ENCODE results near the gene PLIN4.
"Not testable (repeated sequence)": the region's sequence is repeated elsewhere in the genome, so short reads cannot be mapped to it uniquely, and the experiment has no call there.

Gene PLIN4

GRCh38 chr19:4543842-4544647 is 25.8 kb upstream of the PLIN4 start:
- no peak for DNase-seq

GRCh38 chr19:4542896-4543841 is 24.9 kb upstream of the PLIN4 start:
- no peak for DNase-seq

DNA sequence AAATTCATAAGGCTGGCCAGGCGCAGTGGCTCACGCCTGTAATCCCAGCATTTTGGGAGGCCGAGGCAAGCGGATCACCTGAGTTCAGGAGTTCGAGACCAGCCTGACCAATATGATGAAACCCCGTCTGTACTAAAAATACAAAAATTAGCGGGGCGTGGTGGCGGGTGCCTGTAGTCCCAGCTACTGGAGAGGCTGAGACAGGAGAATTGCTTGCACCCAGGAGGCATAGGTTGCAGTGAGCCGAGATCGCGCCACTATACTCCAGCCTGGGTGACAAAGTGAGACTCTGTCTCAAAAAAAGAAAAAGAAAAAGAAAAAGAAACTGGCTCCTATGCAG is 23.5 kb upstream of the PLIN4 start:
- DNase-seq = not testable (repeated sequence)

DNA sequence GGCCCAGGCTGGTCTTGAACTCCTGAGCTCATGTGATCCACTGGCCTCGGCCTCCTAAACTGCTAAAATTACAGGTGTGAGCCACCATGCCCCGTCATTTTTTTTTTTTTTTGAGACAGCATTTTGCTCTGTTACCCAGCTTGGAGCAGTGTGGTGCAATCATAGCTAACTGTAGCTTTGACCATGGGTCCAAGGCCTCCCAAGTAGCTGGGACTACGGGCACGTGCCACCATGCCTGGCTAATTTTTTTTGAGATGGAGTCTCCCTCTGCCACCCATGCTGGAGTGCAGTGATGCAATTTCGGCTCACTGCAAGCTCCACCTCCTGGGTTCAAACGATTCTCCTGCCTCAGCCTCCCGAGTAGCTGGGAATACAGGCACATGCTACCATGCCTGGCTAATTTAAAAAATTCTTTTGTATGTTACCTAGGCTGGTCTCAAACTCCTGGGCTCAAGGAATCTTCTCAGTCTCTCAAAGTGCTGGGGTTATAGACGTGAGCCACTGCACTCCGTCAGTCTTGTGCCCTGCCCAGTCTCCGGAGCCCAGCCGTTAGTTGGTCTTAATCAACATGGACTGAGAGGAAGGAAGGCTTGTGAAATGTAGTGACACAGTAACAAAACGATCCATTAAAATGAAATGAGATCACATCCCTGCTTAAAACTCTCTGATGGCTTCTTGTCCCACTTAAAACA is 23.0 kb upstream of the PLIN4 start:
- DNase-seq = no peak

GRCh38 chr19:4539693-4540581 is 21.7 kb upstream of the PLIN4 start, which contains the start of gene LRG1:
TSS of gene LRG1 (minus strand) at chr19:4540036. CDS start at chr19:4540013, 23 bp downstream.
- DNase-seq = no peak

DNA sequence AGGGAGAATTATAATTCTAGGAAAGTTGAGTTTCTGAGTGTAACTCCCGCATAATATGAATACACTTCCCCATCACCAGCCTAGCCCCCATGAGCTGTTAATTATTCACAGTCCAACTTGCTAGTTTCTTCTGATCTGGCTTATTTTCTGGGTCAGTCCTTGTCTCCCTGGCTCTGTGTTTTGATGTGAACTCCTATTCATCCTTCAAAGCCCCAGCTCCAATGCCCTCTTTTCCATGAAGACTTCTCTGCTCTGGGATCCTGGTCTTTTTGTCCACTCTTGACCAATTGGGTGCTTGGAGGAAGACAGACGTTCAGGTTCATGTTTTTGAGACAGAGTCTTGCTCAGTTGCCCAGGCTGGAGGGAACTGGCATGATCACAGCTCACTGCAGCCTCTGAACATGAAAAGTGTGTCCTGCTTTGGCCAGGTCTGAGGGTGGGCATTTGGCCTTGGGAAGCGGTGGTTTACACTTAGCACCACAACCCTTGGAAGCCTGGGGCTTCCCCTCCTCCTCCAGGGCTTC is 20.9 kb upstream of the PLIN4 start:
- no peak for DNase-seq

GRCh38 chr19:4538601-4538954 is 20.3 kb upstream of the PLIN4 start:
- DNase-seq = no peak

DNA sequence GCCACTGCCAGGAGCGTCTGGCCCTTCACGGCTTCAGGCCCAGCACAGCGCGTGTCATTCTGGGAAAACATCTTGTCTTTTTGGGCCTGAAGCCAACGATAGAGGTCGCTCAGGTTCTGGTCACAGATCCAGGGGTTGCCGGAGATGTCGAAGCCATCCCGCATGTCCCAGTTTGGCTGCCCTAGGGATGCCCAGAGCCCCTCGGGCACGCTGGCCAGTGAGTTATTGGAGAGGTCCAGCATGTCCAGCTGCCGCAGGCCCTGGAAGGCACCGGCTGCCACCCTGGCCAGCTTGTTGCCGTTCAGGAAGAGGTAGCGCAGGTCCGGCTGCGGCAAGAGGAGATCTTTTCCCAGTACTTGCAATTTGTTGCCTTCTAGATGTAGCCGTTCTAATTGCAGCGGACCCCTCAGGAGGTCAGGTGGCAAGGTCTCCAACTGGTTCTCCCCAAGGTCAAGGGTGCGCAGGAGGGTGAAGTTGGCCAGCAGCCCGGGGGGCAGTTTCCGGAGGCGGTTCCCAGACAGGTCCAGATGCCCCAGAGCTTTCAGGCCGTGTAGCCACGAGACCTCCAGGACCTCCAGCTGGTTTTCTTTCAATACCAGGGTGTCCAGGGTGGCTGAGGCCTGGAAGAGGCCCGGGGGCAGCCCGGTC is 19.8 kb upstream of the PLIN4 start:
- no peak for DNase-seq

- DNase-seq = no peak
Observed at GRCh38 chr19:4536798-4537197, 18.5 kb upstream of the PLIN4 start.

- DNase-seq = no peak
Observed at GRCh38 chr19:4534836-4535658, 16.8 kb upstream of the PLIN4 start, which contains the start of gene PLIN5. TSS of gene PLIN5 (minus strand) at chr19:4535224. CDS start at chr19:4534074, 1,150 bp downstream.

GRCh38 chr19:4533835-4534424 is 15.6 kb upstream of the PLIN4 start:
- no peak for DNase-seq

GRCh38 chr19:4533334-4533733 is 15.0 kb upstream of the PLIN4 start:
- DNase-seq = no peak

- DNase-seq = no peak
Observed at GRCh38 chr19:4531562-4532165, 13.4 kb upstream of the PLIN4 start.

- DNase-seq = no peak
Observed at GRCh38 chr19:4529924-4530522, 11.7 kb upstream of the PLIN4 start.

GRCh38 chr19:4528843-4529242 is 10.6 kb upstream of the PLIN4 start:
- no peak for DNase-seq

DNA sequence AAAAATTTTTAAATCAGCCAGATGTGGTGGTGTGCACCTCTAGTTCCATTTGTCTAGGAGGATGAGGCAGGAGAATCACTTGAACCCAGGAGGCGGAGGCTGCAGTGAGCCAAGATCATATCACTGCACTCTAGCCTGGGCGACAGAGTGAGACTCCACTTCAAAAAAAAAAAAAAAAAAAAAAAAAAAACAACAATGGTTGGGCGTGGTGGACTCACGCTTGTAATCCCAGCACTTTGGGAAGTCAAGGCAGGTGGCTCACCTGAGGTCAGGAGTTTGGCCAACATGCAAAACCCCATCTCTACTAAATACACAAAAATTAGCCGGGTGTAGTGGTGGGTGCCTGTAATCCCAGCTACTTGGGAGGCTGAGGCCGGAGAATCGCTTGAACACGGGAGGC is 9.1 kb upstream of the PLIN4 start:
- DNase-seq = not testable (repeated sequence)

DNA sequence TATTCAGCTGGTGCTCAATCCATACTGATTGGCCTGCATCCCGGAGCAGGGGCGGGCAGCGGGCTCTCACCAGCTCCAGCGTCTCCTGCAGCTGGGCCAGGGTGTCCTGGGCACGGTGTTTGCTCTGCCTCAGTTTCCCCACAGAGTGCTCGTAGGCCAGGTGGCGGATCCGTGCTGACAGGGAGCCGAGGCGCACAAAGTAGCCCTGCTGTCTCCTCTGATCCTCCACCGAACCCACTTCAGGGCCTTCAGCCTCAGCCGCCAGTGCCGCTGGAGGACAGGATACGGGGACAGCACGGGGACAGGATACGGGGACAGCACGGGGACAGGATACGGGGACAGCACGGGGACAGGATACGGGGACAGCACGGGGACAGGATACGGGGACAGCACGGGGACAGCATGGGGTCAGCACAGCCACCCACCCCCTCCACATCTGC is 7.3 kb upstream of the PLIN4 start:
- DNase-seq = no peak

GRCh38 chr19:4524808-4525562 is 6.7 kb upstream of the PLIN4 start:
- DNase-seq = no peak

Measured in HCEC 1CT (cell line).